ENCODE data around the gene PYROXD2. TPM values are rescaled to one million over a fixed set of nuclear protein-coding genes. Genes with fewer than 3 reads are reported as not detected.

The PYROXD2 gene
- total RNA-seq, 1 donor from 2014 or later = 5.6 TPM

GRCh38 chr10:98367604-98368451 is 47.2 kb downstream of the PYROXD2 start:
- H3K9me3 ChIP-seq = no peaks in the 10 kb centered on the region
- H3K27ac ChIP-seq = no peak overlapping the region
- no peaks in the 10 kb centered on the region for H3K27me3 ChIP-seq
- H3K36me3 ChIP-seq = no peaks in the 10 kb centered on the region
- no peaks in the 10 kb centered on the region for H3K4me1 ChIP-seq
- no peak for TF ChIP-seq CTCF (IDR thresholded peaks at IDR 0.05)
- H3K4me3 ChIP-seq = no peak overlapping the region
- intact Hi-C loops (cut with DNase I) = no loop called here
- DNase-seq (ENCODE audit: low spot score in 2 of 2) = no peak

- no peaks in the 10 kb centered on the region for H3K27me3 ChIP-seq
- peaks cover 3 to 4% of the 10 kb centered on the region in 2 donors for H3K4me1 ChIP-seq
- no peak for TF ChIP-seq CTCF (IDR thresholded peaks at IDR 0.05)
- H3K36me3 ChIP-seq = no peaks in the 10 kb centered on the region
- no peak overlapping the region for H3K27ac ChIP-seq
- intact Hi-C loops (cut with DNase I) = no loop called here
- H3K4me3 ChIP-seq = no peak overlapping the region
- DNase-seq (ENCODE audit: low spot score in 2 of 2) = no peak
- H3K9me3 ChIP-seq = no peaks in the 10 kb centered on the region
Measured at GRCh38 chr10:98366062-98366530, 48.9 kb downstream of the PYROXD2 start.

- TF ChIP-seq CTCF (IDR thresholded peaks at IDR 0.05) = no peak
- intact Hi-C loops (cut with DNase I) = no loop called here
Measured at GRCh38 chr10:98365406-98366061, 49.4 kb downstream of the PYROXD2 start.

GRCh38 chr10:98364432-98365102 is 50.4 kb downstream of the PYROXD2 start:
- no peak for DNase-seq (ENCODE audit: low spot score in 2 of 2)
- Histone ChIP-seq H3K4me1 (peaks cover 3 to 4% of the 10 kb centered on the region in 2 donors), H3K27ac (no peak overlapping the region), H3K9me3 (no peaks in the 10 kb centered on the region), H3K27me3 (no peaks in the 10 kb centered on the region), H3K36me3 (no peaks in the 10 kb centered on the region), H3K4me3 (no peak overlapping the region)
- intact Hi-C loops (cut with DNase I) = no loop called here
- TF ChIP-seq CTCF (IDR thresholded peaks at IDR 0.05) = no peak

More at GRCh38 chr10:98365406-98366061, 49.4 kb downstream of the PYROXD2 start:
- Histone ChIP-seq H3K4me3 (no peak overlapping the region), H3K36me3 (no peaks in the 10 kb centered on the region), H3K27ac (no peak overlapping the region), H3K9me3 (no peaks in the 10 kb centered on the region), H3K4me1 (peaks cover 3 to 4% of the 10 kb centered on the region in 2 donors), H3K27me3 (no peaks in the 10 kb centered on the region)
- DNase-seq (ENCODE audit: low spot score in 2 of 2) = no peak

GRCh38 chr10:98363220-98363619 is 51.8 kb downstream of the PYROXD2 start:
- H3K36me3 ChIP-seq = no peaks in the 10 kb centered on the region

More at GRCh38 chr10:98363220-98363619, 51.8 kb downstream of the PYROXD2 start:
- no peak for TF ChIP-seq CTCF (IDR thresholded peaks at IDR 0.05)
- Histone ChIP-seq H3K4me1 (peaks cover 3 to 4% of the 10 kb centered on the region in 2 donors), H3K27me3 (no peaks in the 10 kb centered on the region), H3K27ac (no peak overlapping the region), H3K9me3 (no peaks in the 10 kb centered on the region), H3K4me3 (no peak overlapping the region)
- DNase-seq (ENCODE audit: low spot score in 2 of 2) = no peak
- intact Hi-C loops (cut with DNase I) = no loop called here

Data from ascending aorta (tissue), 2 donors.